Measurements from ENCODE around the gene AGBL4. TPM values are rescaled to one million over a fixed set of nuclear protein-coding genes. Genes with fewer than 3 reads are reported as not detected.

The AGBL4 gene
- total RNA-seq, 4 donors from 2014 or later, result 0.13 TPM; not detected in 3

GRCh38 chr1:48931506-48932192, 1092.1 kb downstream of the AGBL4 start:
- intact Hi-C loops (cut with DNase I), result no loop called here
- WGBS, result 82% methylated on average over 7 of the region's 7 CpGs

DNA sequence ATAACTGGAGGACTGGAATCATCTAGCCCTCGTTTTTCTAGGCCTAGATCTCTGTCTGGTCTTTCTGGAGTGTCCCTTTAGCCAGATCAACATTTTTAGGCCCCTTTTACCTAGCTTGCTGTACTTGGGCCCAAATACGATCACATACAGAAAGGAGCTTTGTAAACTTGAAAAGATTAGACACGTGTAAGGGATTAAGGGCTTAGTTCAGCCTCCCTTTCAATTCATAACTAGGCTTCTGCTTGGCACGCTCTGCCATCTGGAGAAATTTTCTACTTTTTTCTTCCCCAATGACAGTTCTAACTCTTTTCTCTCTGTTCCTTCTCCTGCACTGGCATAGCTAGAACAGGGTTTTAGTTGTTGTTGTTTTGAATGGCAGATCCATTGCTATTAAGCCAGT, 1093.7 kb downstream of the AGBL4 start:
- TF ChIP-seq EP300 (IDR thresholded peaks at IDR 0.05) (no peak), POLR2A (IDR thresholded peaks at IDR 0.05; ENCODE audit: low read depth) (no peak), POLR2AphosphoS5 (IDR thresholded peaks at IDR 0.05) (no peak)
- TF ChIP-seq, protein P1, sequence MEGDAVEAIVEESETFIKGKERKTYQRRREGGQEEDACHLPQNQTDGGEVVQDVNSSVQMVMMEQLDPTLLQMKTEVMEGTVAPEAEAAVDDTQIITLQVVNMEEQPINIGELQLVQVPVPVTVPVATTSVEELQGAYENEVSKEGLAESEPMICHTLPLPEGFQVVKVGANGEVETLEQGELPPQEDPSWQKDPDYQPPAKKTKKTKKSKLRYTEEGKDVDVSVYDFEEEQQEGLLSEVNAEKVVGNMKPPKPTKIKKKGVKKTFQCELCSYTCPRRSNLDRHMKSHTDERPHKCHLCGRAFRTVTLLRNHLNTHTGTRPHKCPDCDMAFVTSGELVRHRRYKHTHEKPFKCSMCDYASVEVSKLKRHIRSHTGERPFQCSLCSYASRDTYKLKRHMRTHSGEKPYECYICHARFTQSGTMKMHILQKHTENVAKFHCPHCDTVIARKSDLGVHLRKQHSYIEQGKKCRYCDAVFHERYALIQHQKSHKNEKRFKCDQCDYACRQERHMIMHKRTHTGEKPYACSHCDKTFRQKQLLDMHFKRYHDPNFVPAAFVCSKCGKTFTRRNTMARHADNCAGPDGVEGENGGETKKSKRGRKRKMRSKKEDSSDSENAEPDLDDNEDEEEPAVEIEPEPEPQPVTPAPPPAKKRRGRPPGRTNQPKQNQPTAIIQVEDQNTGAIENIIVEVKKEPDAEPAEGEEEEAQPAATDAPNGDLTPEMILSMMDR (IDR thresholded peaks at IDR 0.05), result no peak
- intact Hi-C loops (cut with DNase I), result no loop called here
- DNase-seq (ENCODE audit: extremely low spot score), result no peak
- H3K27ac ChIP-seq (replicated peaks in 1 of 4), result no peak overlapping the region
- no peaks in the 10 kb centered on the region for H3K27me3 ChIP-seq
- no peak overlapping the region for H3K4me3 ChIP-seq
- H3K36me3 ChIP-seq, result no peaks in the 10 kb centered on the region
- WGBS, result 92% methylated on average over 4 of the region's 4 CpGs
- peaks cover 0 to 10% (median 0%) of the 10 kb centered on the region in 4 donors for H3K4me1 ChIP-seq
- no peaks in the 10 kb centered on the region for H3K9me3 ChIP-seq

More at GRCh38 chr1:48931506-48932192, 1092.1 kb downstream of the AGBL4 start:
- H3K4me1 ChIP-seq, result peaks cover 0 to 10% (median 0%) of the 10 kb centered on the region in 4 donors
- DNase-seq (ENCODE audit: extremely low spot score), result no peak
- no peaks in the 10 kb centered on the region for H3K27me3 ChIP-seq
- TF ChIP-seq POLR2AphosphoS5 (IDR thresholded peaks at IDR 0.05), result no peak
- TF ChIP-seq EP300 (IDR thresholded peaks at IDR 0.05), result no peak
- TF ChIP-seq POLR2A (IDR thresholded peaks at IDR 0.05; ENCODE audit: low read depth), result no peak
- TF ChIP-seq, protein P1 (IDR thresholded peaks at IDR 0.05), result no peak
- no peaks in the 10 kb centered on the region for H3K9me3 ChIP-seq
- H3K27ac ChIP-seq (replicated peaks in 1 of 4), result no peak overlapping the region
- H3K36me3 ChIP-seq, result no peaks in the 10 kb centered on the region
- H3K4me3 ChIP-seq, result no peak overlapping the region

- TF ChIP-seq EP300 (IDR thresholded peaks at IDR 0.05) (no peak), POLR2AphosphoS5 (IDR thresholded peaks at IDR 0.05) (no peak)
- TF ChIP-seq, protein P1 (IDR thresholded peaks at IDR 0.05), result no peak
- intact Hi-C loops (cut with DNase I), result no loop called here
- H3K4me3 ChIP-seq, result no peak overlapping the region
- no peaks in the 10 kb centered on the region for H3K36me3 ChIP-seq
- H3K9me3 ChIP-seq, result no peaks in the 10 kb centered on the region
- DNase-seq (ENCODE audit: extremely low spot score), result no peak
- H3K4me1 ChIP-seq, result no peaks in the 10 kb centered on the region
- no peaks in the 10 kb centered on the region for H3K27me3 ChIP-seq
- no peak overlapping the region for H3K27ac ChIP-seq (replicated peaks in 1 of 4)
Measured at GRCh38 chr1:48924099-48924498, 1099.7 kb downstream of the AGBL4 start.

GRCh38 chr1:48923116-48923515, 1100.6 kb downstream of the AGBL4 start:
- intact Hi-C loops (cut with DNase I), result no loop called here

More at GRCh38 chr1:48923116-48923515, 1100.6 kb downstream of the AGBL4 start:
- no peak for DNase-seq (ENCODE audit: extremely low spot score)
- no peak overlapping the region for H3K27ac ChIP-seq (replicated peaks in 1 of 4)
- 77% methylated on average over 1 of the region's 1 CpG for WGBS
- no peaks in the 10 kb centered on the region for H3K9me3 ChIP-seq
- H3K4me3 ChIP-seq, result no peak overlapping the region
- H3K27me3 ChIP-seq, result no peaks in the 10 kb centered on the region
- H3K36me3 ChIP-seq, result no peaks in the 10 kb centered on the region
- no peak for TF ChIP-seq POLR2AphosphoS5 (IDR thresholded peaks at IDR 0.05)
- TF ChIP-seq, protein P1 (IDR thresholded peaks at IDR 0.05), result no peak
- TF ChIP-seq POLR2A (IDR thresholded peaks at IDR 0.05; ENCODE audit: low read depth), result no peak
- H3K4me1 ChIP-seq, result no peaks in the 10 kb centered on the region
